Measurements from ENCODE around the gene DLGAP1.

DLGAP1 gene

GRCh38 chr18:3552305-3552704 is 902.8 kb downstream of the DLGAP1 start:
- DNase-seq, result no peak

- DNase-seq, result no peak
Observed at GRCh38 chr18:3547891-3548615, 907.1 kb downstream of the DLGAP1 start.

- no peak for DNase-seq
Observed at GRCh38 chr18:3546106-3546505, 909.0 kb downstream of the DLGAP1 start.

- no peak for DNase-seq
Observed at GRCh38 chr18:3544537-3544936, 910.6 kb downstream of the DLGAP1 start.

GRCh38 chr18:3541549-3542386 is 913.3 kb downstream of the DLGAP1 start:
- DNase-seq, result peak; percentile 73

- no peak for DNase-seq
Observed at GRCh38 chr18:3540805-3541548, 914.1 kb downstream of the DLGAP1 start.

GRCh38 chr18:3538954-3539617 is 916.0 kb downstream of the DLGAP1 start:
- DNase-seq, result no peak

- DNase-seq, result no peak
Observed at GRCh38 chr18:3538456-3538855, 916.7 kb downstream of the DLGAP1 start.

GRCh38 chr18:3530807-3531206 is 924.3 kb downstream of the DLGAP1 start:
- DNase-seq, result no peak

- no peak for DNase-seq
Observed at GRCh38 chr18:3529601-3530000, 925.5 kb downstream of the DLGAP1 start.

GRCh38 chr18:3529077-3529476 is 926.0 kb downstream of the DLGAP1 start:
- DNase-seq, result no peak

GRCh38 chr18:3528231-3528630 is 926.9 kb downstream of the DLGAP1 start:
- DNase-seq, result no peak

GRCh38 chr18:3526421-3527354 is 928.4 kb downstream of the DLGAP1 start:
- no peak for DNase-seq

- DNase-seq, result peak; percentile 66
Observed at GRCh38 chr18:3525870-3526420, 929.2 kb downstream of the DLGAP1 start.

GRCh38 chr18:3524706-3525105 is 930.4 kb downstream of the DLGAP1 start:
- no peak for DNase-seq

GRCh38 chr18:3520230-3521085 is 934.6 kb downstream of the DLGAP1 start:
- DNase-seq, result no peak

- DNase-seq, result no peak
Observed at GRCh38 chr18:3514312-3515216, 940.5 kb downstream of the DLGAP1 start.

GRCh38 chr18:3513481-3513880 is 941.6 kb downstream of the DLGAP1 start:
- no peak for DNase-seq

GRCh38 chr18:3511980-3512379 is 943.1 kb downstream of the DLGAP1 start:
- peak; percentile 63 for DNase-seq
